ENCODE measurements around the gene HOXD8. TPM values are rescaled to one million over a fixed set of nuclear protein-coding genes. Genes with fewer than 3 reads are reported as not detected.
A peak's percentile ranks its signal among the peaks of the same experiment; 100 is the strongest.

HOXD8 gene
- total RNA-seq, 1 experiment from 2014 or later: 0.39 TPM

DNA sequence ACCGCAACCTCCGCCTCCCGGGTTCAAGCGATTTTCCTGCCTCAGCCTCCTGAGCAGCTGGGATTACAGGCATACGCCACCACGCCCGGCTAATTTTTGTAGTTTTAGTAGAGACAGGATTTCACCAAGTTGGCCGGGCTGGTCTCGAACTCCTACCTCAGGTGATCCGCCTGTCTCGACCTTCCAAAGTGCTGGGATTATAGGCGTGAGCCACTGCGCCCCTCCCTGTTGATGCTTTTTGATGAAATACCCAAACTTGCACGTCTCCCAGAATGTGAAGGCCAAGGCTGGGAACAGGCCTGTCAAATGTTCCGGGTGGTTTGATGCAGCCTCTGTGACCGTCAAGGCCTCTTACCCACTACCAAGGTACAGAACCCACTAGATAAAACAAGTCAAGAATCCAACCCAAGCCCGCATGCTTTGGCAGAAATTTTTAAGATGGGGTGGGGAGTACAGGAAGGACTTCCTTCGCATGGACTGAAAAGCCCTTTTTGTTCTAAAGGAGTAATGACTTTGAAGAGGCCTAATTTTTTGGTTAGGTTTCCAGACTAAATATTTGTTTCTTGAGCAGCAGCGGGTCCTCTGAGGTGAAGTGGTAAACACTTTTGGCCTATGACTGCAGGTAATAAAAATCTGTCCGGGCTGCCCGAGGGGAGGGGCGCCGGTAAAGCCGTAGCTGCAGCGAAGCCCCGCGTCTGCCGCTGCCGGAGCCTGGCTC lies 42.0 kb upstream of the HOXD8 start:
- no peaks in the 10 kb centered on the region for H3K36me3 ChIP-seq (ENCODE audit: low read depth)
- H3F3A ChIP-seq (ENCODE audit: insufficient read depth, low read depth): no peaks in the 10 kb centered on the region
- no peak overlapping the region for H2AFZ ChIP-seq
- H3K9me2 ChIP-seq (ENCODE audit: insufficient read depth): no peaks in the 10 kb centered on the region
- no peaks in the 10 kb centered on the region for H3K4me1 ChIP-seq (replicated peaks; ENCODE audit: insufficient read depth)
- ChIA-PET CTCF (no interaction called here), POLR2A (ENCODE audit: unreplicated experiment) (no interaction called here)
- BruUV-seq (replicated peaks): no TSS peak
- DNase-seq: no peak
- H3K27ac ChIP-seq: no peak overlapping the region
- no peaks in the 10 kb centered on the region for H4K20me1 ChIP-seq (ENCODE audit: insufficient read depth)
- no peak overlapping the region for H3K4me3 ChIP-seq
- no peak overlapping the region for H3K4me2 ChIP-seq
- TF ChIP-seq, protein P1, sequence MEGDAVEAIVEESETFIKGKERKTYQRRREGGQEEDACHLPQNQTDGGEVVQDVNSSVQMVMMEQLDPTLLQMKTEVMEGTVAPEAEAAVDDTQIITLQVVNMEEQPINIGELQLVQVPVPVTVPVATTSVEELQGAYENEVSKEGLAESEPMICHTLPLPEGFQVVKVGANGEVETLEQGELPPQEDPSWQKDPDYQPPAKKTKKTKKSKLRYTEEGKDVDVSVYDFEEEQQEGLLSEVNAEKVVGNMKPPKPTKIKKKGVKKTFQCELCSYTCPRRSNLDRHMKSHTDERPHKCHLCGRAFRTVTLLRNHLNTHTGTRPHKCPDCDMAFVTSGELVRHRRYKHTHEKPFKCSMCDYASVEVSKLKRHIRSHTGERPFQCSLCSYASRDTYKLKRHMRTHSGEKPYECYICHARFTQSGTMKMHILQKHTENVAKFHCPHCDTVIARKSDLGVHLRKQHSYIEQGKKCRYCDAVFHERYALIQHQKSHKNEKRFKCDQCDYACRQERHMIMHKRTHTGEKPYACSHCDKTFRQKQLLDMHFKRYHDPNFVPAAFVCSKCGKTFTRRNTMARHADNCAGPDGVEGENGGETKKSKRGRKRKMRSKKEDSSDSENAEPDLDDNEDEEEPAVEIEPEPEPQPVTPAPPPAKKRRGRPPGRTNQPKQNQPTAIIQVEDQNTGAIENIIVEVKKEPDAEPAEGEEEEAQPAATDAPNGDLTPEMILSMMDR (conservative IDR thresholded peaks at IDR 0.05): no peak
- no peak for TF ChIP-seq EZH2 (IDR thresholded peaks at IDR 0.05; ENCODE audit: low read depth)
- intact Hi-C loops (cut with micrococcal nuclease; ENCODE audit: unreplicated experiment): loop anchor here (2.0 kb wide), 3 partner anchors 123 to 1339 kb away; no protein-coding TSS in a partner anchor
- peaks cover 76% of the 10 kb centered on the region for H3K27me3 ChIP-seq (ENCODE audit: insufficient read depth, low read depth)
- H3K79me2 ChIP-seq (ENCODE audit: low read depth): no peaks in the 10 kb centered on the region
- H3K9me3 ChIP-seq (ENCODE audit: insufficient read depth, low read depth): no peaks in the 10 kb centered on the region

DNA sequence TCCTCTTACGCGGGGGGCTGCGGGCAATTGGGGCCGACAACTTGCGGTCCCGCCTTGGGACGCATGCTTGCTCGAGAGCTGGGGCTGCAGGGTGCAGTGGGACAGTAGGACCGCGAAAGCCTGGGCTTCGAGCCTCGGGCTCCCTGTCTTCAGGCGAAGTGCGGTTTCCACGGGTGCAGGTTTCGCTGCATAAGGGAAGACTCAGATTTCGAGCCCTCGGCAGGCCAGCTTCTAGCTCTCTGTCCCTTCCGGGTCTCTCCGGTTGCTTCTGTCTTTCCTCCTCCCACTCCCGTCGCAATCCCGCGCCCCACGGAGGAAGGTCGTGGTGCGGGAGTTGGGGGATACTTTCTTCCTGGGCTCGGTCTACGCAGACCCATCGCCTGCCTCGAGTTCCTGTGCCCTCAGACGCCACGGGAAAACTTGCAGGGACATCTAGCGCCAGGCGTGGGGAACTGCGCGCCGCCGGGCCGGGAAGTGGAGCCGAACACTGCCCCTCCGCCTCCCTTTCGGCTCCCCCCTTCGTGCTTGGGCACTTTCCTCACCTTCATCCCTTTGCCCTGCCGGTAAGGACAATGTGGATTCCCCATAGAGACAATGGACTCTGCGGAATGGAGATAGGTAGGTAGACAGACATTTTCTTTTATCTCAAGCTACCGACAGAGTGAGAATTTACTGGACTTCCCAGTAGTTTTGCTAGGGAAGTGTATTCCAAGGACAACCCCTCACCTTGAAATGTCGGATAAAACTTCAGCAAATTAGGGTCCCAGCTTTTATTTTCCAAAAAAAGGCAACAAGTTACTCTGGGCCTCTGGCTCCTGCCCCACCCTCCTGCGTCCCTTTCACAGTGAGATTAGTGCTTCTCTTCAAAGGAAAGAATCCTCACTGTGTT lies 41.2 kb upstream of the HOXD8 start:
- H3K4me1 ChIP-seq (replicated peaks; ENCODE audit: insufficient read depth): no peaks in the 10 kb centered on the region
- H3K4me2 ChIP-seq: no peak overlapping the region
- intact Hi-C loops (cut with micrococcal nuclease; ENCODE audit: unreplicated experiment): no loop called here
- CTCF ChIA-PET: no interaction called here
- H3K9me2 ChIP-seq (ENCODE audit: insufficient read depth): no peaks in the 10 kb centered on the region
- H3K79me2 ChIP-seq (ENCODE audit: low read depth): no peaks in the 10 kb centered on the region
- no TSS peak for BruUV-seq (replicated peaks)
- TF ChIP-seq, protein P1 (conservative IDR thresholded peaks at IDR 0.05): peak; percentile 76
- TF ChIP-seq EZH2 (IDR thresholded peaks at IDR 0.05; ENCODE audit: low read depth): no peak
- H3F3A ChIP-seq (ENCODE audit: insufficient read depth, low read depth): no peaks in the 10 kb centered on the region
- no peak overlapping the region for H2AFZ ChIP-seq
- peaks cover 76% of the 10 kb centered on the region for H3K27me3 ChIP-seq (ENCODE audit: insufficient read depth, low read depth)
- H3K36me3 ChIP-seq (ENCODE audit: low read depth): no peaks in the 10 kb centered on the region
- POLR2A ChIA-PET (ENCODE audit: unreplicated experiment): no interaction called here
- peak in 1 of 2 experiments; percentile 43 for DNase-seq
- H4K20me1 ChIP-seq (ENCODE audit: insufficient read depth): no peaks in the 10 kb centered on the region
- no peaks in the 10 kb centered on the region for H3K9me3 ChIP-seq (ENCODE audit: insufficient read depth, low read depth)
- H3K27ac ChIP-seq: no peak overlapping the region
- no peak overlapping the region for H3K4me3 ChIP-seq

DNA sequence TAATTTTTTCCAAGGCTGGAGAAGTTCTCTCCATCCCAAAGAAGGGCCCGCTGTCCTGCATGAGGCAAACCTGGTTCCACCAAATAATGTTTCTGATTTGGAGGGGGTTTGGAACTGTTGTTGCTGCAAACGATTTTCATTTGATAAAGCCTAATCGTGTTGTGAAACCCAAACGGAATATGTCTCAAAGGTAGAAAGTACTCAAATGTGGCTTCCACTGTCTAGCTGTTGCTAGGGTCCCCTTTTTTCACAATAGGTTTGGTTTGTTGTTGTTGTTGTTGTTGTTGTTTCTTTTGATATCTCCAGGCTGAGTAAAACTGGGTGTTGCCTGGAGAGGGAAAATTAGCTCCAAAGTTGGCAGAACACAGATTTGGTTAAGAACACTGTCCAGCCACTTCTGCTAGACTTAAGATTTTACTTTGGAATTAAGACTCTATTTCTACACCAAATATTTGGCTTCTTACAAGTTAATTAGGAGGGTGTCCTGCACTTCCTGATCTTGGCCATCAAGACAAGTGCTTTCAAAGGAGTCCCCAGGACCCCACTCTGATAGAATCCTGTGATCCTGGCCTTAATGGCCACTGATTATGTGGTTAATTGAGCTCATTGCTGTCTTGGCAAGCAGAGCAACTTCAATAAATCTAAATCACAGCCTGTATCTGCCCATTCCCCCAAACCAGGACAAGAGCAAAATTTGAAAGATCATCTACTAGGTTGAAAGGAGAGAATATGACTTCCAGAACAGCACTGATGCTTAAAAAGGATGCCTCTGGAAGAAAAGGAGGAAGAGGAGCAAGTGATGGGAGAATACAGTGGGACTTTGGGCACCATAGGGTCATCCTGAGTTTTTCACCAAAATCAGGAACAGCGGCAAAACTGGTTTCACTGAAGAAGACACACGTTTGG lies 40.3 kb upstream of the HOXD8 start:
- H2AFZ ChIP-seq: no peak overlapping the region
- H3K4me2 ChIP-seq: no peak overlapping the region
- intact Hi-C loops (cut with micrococcal nuclease; ENCODE audit: unreplicated experiment): no loop called here
- CTCF ChIA-PET: no interaction called here
- TF ChIP-seq, protein P1 (conservative IDR thresholded peaks at IDR 0.05): no peak
- no peak for TF ChIP-seq EZH2 (IDR thresholded peaks at IDR 0.05; ENCODE audit: low read depth)
- no peaks in the 10 kb centered on the region for H3K36me3 ChIP-seq (ENCODE audit: low read depth)
- no peak for DNase-seq
- no peak overlapping the region for H3K27ac ChIP-seq
- POLR2A ChIA-PET (ENCODE audit: unreplicated experiment): no interaction called here
- peaks cover 83% of the 10 kb centered on the region for H3K27me3 ChIP-seq (ENCODE audit: insufficient read depth, low read depth)
- no peaks in the 10 kb centered on the region for H4K20me1 ChIP-seq (ENCODE audit: insufficient read depth)
- no peak overlapping the region for H3K4me3 ChIP-seq
- H3K4me1 ChIP-seq (replicated peaks; ENCODE audit: insufficient read depth): no peaks in the 10 kb centered on the region
- H3F3A ChIP-seq (ENCODE audit: insufficient read depth, low read depth): no peaks in the 10 kb centered on the region
- H3K79me2 ChIP-seq (ENCODE audit: low read depth): no peaks in the 10 kb centered on the region
- BruUV-seq (replicated peaks): no TSS peak
- no peaks in the 10 kb centered on the region for H3K9me3 ChIP-seq (ENCODE audit: insufficient read depth, low read depth)
- no peaks in the 10 kb centered on the region for H3K9me2 ChIP-seq (ENCODE audit: insufficient read depth)
